NCI-H2107 treated with DMSO at 0.1 percent for 48 hours (cell line): ENCODE results near the gene MKLN1.
"Not testable (repeated sequence)": the region's sequence is repeated elsewhere in the genome, so short reads cannot be mapped to it uniquely, and the experiment has no call there.

Experiments
- DNase-seq: peaks from one replicate; lab custom pipeline; 2025; ENCODE audit not compliant: unreplicated experiment; lab: John Stamatoyannopoulos, UW

MKLN1 gene

DNA sequence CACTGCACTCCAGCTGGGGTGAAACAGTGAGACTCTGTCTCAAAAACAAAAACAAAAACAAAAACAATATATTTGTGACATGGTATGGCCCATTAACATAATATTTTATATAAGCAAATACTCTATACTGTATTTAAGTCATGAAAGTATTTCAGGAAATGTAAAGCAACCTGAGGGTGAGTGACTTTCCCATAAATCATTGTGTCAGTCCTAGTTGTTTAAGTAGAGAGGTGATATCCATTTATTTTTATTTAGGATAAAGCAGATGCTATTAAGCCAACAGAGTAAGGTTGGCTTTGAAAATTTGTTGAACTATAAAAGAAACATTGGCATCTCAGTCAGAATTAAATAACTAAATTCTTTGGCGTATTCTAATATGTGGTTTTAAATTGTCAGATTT, 60.5 kb downstream of the MKLN1 start:
- no peak for DNase-seq

DNA sequence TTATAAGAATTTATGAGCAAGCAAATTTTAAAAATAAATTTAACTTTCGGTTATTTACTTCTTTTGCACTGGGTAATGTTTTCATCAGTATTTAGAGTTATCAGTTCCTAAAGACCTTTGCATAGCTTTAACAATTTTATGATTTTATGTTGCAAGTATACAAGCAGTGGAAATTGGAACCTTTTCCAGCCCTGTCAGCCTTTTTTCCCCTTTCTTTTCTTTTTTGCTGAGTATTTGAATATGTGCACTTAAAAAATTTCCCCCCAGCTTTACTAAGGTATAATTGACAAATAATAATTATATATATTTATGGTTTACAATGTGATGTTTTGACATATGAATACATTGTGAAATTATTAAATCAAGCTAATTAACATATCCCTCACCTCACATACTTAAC, 62.6 kb downstream of the MKLN1 start:
- DNase-seq, result no peak

DNA sequence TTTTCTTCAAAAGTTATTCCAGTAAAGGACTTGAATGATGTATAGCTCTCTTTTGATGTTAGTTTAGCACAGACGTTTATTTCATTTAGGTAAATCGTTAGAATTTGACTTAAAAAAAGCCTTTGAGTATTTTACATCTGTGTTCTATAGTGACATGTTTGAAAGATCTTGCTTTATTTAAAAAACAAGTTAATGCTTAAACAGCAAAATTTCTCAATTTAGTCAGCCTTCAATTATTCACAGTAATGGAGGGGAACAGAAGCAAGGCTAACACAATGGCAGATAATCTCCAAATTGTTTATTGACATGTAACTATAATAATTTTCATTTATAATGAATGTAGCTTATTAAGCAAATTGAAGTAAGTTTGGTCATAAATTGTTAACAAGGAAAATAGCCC, 63.5 kb downstream of the MKLN1 start:
- DNase-seq, result no peak

DNA sequence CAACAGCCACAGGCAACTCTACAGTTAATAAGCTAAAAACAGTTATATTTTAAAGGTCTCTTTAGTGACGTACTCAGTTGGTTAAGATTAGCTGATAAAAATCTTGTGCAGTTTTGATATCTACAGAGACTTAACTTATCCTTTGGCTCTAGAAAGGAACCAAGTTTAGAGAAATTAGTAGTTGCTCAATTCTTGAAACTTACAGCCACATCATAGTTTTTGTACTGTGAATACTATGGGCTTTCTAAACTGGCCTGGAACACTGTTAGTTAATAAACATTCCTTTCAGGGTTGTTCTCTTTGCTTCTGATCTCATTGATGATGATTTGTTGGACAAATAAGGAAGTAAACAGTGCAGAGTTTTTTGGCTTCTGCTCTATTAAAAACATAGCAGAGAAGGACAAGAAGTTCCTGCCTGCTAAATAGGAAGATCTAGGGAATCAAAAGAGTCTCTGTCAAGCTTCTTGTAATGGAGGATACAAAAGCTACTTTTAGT, 73.1 kb downstream of the MKLN1 start:
- DNase-seq, result no peak

DNA sequence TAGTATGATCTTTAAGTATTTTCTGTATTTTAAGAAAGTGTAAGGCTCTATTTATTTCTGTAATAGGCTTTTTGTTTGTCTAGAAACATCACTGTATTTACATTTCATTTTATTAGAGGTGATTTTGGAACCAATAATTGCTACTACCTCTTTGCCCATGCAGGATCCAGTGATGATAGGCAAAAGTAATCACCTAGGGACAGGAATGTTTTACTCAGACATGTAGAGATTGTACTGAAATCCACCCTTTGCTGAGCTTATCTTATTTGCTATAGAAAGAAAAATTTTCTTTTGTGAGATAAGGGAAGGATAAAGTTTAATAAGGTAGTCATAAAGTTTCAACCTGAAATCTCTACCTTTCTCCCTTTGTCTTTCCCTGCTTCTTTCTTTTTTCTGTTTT, 73.5 kb downstream of the MKLN1 start:
- DNase-seq, result no peak

DNA sequence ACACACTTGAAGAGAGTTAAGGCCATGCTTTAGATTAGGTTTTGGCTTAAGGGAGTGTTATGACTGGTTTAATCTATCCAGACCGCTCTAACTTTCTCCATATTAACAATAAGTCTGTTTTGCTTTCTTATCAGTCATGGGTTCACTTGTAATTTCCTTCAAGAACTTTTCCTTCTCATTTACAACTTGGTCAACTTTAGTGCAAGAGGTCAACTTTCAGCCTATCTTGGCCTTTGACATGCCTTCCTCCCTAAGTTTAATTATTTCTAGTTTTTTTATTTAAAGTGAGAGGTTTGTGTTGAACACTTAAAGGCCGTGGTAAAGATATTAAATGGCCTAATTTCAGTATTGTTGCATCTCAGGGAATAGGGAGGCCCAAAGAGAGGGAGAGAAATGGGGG, 75.6 kb downstream of the MKLN1 start:
- no peak for DNase-seq

DNA sequence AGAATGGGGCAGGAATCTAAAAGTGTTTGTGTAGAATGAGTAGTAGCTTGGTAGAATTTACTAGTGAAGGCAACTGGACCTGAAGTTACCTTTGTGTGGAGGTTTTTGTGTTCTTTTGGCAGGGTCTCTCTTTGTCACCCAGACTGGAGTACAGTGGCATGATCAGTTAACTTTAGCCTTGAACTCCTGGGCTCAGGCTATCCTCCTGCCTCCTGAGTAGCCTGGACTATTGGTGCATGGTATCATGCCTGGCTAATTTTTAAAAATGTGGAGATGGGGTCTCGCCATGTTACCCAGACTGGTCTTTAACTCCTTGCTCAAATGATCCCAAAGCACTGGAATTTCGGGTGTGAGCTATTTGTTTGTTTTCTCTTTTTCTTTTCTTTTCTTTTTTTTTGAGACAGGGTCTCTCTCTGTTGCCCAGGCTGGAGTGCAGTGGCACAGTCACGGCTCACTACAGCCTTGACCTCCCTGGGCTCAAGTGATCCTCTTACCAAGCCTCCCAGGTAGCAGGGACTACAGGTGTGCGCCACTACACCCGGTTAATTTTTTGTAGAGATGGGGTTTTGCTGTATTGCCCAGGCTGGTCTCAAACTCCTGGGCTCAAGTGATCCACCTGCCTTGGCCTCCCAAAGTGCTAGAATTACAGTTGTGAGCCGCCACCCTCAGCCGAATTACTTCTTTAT, 76.7 kb downstream of the MKLN1 start:
- DNase-seq, result no peak

DNA sequence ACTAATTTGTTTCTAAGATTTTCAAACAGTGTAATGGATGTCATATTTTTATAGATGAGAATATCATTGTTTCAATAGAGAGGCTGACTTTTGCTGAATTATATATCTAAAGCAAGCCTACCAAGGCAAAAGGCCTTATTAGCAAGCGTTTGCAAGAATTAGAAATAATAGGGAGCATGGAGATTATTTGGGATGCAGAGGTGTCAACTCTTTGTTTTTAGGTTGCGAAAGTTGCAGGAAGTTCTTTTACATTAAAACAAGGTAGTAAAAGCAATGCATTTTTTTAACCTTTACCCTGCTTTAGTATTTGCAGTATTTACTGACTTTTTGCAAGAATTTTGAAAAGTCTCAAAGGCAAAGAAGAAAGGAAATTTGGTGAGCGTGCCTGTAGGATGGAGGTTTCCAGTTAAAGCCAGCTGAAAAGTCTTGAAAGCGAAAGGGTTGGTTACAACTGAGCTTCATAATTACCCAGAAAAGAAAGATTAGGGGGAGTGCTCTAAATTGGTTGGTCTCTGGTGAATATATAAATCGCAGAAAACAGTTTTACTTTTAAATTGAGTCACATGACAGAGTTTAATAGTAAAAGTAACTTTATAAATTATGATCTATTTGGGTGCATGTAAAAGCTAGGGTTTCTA, 81.6 kb downstream of the MKLN1 start:
- DNase-seq, result no peak

DNA sequence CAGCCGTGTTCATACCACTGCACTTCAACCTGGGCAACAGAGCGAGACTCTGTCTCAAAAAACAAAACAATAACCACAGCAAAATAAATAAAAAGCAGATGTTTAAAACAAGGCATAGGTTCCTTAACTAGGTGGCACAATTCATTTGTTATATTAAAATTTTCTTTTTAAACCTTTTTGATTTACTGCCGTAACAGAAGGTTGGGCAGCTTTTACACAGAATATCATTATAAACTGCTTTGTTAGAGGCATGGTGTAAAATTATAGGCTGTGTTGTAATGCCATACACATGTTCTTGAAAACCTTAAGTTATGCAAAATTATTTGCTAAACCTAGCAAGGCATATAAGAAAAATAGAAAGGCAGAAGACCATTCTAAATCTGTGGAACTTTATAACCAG, 84.4 kb downstream of the MKLN1 start:
- no peak for DNase-seq

DNA sequence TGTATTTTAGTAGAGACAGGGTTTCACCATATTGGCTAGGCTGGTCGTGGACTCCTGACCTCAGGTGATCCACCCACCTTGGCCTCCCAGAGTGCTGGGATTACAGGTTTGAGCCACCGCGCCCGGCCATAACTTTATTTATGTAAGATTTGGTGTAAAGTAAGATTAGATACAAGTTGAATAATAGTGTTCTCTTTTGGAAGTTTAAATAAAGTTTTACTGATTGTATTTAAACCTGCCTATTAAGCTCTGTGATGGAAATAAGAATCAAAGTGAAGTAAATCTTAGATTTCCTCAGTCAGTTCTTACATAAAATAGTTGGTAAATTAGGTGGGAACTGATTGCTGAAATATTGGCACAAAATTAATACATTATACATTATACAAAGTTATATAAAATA, 86.0 kb downstream of the MKLN1 start:
- no peak for DNase-seq

DNA sequence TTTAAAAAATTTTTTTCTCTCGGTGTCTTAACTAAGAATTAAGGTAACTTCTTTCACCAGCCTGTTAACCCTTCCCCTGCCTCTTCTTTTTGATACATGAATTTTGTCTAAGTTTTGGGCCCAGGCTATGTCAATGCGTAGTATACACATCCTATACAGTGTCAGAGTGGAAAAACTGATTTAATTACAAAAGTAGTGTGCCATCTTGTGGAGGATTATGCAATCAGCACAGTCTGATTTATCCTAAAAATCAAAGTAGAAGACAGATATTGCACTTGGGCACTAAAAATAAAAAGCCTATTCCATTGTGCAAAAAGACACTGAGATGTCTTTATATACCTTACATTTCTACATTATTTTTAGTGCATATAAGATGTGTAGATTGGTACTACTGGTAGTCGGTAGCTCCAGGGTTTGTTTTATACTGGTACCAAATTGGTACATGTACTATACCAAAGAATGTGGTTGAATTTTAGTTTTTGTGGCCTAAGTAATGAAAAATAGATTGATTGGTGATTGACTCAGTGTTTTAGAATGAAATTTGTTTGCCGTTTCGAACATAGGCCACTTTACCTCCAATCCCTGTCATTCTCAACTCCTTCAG, 96.6 kb downstream of the MKLN1 start:
- DNase-seq, result peak; percentile 33

DNA sequence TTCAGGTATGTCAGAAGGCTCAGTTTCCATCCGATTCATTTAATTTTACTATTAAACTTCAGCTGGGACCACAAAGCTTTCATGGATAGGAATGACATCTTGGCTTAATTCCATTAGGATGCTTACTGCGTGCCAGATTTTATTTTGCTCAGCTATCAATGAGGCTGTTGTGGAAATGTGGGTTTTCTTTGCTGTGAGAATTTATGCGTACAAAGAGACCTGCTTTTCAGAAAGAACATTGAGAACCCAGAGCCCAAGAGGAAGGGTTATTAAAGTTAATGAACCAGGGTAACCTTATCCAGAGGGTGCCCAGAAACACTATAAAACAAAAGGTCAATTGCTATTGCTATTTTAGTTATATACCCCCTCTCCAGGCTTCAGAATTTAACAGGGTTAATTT, 98.3 kb downstream of the MKLN1 start:
- DNase-seq, result no peak

DNA sequence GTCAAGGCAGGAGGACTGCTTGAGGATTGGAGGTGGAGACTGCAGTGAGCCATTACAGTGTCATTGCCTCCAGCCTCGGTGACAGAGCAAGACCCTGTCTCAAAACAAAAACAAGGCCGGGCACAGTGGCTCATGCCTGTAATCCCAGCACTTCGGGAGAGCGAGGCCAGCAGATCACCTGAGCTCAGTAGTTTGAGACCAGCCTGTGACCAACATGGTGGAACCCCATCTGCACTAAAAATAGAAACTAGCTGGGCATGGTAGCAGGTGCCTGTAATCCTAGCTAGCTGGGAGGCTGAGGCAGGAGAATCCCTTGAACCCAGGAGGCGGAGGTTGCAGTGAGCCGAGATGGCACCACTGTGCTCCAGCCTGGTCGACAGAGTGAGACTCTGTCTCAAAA, 103.2 kb downstream of the MKLN1 start:
- not testable (repeated sequence) for DNase-seq

DNA sequence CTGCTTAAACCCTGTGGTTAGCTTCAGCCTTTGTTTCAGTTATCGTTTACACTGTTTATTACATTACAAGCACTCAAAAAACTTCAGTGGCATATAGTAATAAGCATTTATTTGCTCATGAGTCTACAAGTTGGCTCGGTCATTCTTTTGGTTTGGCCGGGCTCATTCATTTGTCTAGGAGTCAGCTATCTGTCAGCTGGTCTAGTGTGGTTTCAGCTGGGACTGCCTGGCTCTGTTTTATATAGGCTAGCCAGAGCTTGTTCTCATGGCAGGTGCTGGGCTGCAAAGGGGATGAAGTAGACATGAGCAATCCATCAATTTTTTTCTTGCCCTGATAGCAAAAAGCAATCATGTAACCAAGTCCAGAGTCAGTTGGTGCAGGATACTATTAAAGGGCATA, 103.6 kb downstream of the MKLN1 start:
- peak; percentile 93 for DNase-seq

DNA sequence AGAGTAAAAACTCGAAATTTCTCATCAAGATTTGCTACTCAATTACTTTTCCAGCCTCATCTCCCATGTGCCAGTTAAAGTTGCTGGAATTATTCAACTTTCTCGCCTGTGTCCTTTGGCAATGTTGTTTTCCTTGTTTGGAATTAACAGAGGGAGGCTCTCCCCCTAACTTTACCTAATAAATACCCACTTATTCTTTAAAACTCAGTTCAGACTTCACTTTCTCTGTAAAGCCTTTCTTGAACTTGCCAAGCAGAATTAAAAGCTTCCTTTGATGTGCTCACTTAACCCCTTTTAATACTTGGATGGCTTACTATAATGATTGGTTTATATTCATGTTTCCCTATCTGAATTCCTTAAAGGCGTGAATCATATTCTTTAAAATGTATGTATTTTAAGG, 104.1 kb downstream of the MKLN1 start:
- DNase-seq, result no peak

DNA sequence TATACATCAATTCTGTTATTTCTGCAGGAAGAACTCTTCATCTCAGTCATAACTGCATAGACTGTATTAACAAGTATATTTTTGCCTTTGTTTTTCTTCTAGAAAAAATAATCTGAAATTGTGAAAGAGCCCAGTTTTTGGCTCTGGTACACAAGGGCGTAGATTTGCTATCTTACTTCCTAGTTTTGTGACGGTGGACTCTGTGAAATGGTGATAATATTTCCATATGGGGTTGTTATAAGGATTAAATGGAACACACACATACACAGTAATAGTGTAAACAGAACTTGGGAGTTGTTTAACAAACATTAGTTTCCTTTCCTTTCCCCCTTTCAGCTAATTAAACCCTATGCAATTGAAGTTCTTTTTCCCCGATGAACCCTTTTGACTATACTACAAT, 108.7 kb downstream of the MKLN1 start:
- no peak for DNase-seq

DNA sequence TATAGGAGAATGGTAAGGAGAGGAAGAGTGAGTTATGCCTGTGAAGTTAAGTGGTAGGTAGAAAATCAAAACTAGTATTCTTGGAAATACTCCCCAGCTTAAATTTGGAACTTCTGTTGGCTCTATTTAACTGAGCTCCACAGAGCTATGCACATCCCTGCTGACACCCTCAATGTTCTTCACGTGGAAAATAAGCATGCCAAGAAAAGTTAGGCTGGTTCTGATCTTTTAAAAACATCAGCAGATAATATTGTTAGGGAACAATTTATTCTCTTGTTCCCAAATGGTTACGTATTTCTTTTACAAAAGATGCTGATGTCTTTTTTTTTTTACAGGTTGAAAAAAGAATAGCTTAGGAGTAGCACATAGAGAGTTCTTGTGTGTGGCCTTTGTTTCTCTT, 111.3 kb downstream of the MKLN1 start:
- no peak for DNase-seq

DNA sequence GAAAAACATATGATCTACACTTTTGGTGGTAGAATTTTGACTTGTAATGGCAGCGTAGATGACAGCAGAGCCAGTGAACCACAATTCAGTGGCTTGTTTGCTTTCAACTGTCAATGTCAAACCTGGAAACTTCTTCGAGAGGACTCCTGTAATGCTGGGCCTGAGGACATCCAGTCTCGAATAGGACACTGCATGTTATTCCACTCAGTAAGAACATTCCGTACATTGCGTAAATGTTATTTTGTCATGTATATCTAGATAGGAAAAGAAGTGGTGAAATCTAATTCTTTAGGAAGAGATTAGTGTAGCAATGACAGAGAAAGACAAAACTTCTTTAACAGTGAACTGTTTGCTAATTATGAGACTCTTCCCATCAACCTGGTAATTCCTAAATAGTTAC, 115.8 kb downstream of the MKLN1 start:
- no peak for DNase-seq

DNA sequence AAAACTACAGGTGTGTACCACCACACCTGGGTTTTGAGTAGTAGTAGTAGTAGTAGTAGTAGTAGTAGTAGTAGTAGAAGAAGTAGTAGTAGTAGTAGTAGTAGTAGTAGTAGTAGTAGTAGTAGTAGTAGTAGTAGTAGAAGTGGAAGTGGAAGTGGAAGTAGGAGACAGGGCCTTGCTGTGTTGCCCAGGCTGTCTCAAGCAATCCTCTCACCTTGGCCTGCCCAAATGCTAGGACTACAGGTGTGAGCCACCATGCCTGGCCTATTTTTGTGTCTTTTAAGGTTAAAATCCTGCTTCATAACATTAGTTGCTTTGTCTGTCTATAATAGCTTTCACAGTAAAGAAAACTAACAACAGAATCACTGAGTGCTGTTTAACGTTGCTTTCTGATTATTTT, 117.0 kb downstream of the MKLN1 start:
- no peak for DNase-seq

DNA sequence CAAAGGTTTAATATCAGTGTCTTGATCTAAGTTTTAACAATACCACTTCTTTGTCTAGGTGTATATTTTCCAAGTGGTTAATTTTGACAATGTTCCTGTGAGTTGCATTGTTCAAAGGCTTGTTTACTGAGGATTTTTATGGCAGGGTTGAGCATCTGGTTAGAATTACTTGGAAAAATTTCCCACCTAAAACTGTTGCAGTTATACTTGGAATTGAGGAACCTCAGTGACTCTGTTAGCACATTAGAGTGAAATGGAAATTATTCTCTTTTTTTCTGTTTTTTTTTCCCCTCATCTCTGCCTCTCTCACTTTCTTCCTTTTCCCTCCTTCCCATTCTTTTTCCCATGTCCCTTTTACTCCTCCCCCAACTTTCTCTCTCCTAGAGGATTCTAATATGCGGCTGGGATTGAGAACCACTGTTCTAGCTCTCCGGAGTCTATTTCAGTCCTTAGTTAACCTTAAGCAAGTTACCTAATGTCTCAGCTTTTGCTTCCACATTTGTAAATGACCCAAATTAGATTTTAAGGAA, 121.8 kb downstream of the MKLN1 start:
- DNase-seq, result no peak

DNA sequence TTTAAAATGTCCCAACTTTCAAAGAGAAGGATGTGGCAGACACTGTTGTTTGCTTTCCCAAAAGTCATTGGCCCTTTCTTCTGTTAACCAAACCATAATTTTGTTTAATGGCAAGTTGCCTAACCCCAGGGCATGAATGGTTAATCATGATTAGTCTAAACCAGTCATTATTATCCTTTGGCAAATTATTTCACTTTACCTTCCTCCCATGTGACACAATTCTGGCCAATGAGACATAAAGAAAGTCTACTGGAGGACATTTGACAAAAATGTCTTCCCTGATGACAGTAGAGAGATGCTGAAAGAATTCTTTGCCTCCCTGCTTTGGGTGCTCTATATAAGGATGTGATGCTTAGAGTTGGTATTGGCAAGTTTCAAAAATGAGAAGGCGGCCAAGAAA, 126.8 kb downstream of the MKLN1 start:
- no peak for DNase-seq

DNA sequence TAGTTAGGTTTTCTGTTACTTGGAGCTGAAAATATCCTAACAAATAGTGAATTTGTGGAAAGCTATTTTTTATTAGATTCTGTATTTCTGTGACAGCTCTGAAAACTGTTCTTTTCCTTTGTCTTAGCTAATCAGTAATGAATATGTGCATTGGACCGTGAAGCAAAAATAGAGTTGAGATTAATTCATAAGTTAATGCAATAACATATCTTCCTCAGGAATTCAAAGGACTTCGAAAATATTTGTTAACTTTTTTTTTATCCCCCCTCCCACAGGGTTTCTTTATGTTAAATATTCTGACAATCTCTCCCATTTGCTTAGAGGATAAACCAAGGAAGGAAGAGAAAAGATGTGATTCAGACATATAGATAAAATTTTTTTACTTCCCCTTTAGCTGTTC, 127.3 kb downstream of the MKLN1 start:
- DNase-seq, result no peak
